OCI-LY7 (cell line): Measurements from ENCODE around the gene C17orf50. TPM values are rescaled to one million over a fixed set of nuclear protein-coding genes. Genes with fewer than 3 reads are reported as not detected.
A peak's percentile ranks its signal among the peaks of the same experiment; 100 is the strongest.

Source experiments
- BruUV-seq: library from RNA; stranded (reverse); fragments of 400-500 nt; replicated peaks from 2 replicates; lab custom pipeline; 2021; lab: Mats Ljungman, UMichigan
- CTCF ChIA-PET: fragments of 300-600 bp; sonication (Branson Sonifier 250); formaldehyde crosslinking; loops from one replicate; lab custom pipeline; 2022; ENCODE audit warnings: antibody characterized with exemption; ENCODE audit not compliant: unreplicated experiment; lab: Charles Lee
- POLR2A ChIA-PET: fragments of 300-600 bp; sonication (Branson Sonifier 250); formaldehyde crosslinking; loops from one replicate; lab custom pipeline; 2022; ENCODE audit warnings: antibody characterized with exemption; lab: Charles Lee
- DNase-seq: peaks from one replicate; pipeline ENCODE4 v3.0.0-alpha.2; 2015; ENCODE audit warnings: low spot score
- H2AFZ ChIP-seq: fragments of 200-600 bp; sonication (generic), shearing (Covaris generic); 2 replicates; pipeline ENCODE4 v1.6.1; 2014; ENCODE audit warnings: mild to moderate bottlenecking, antibody characterized with exemption, low read length, moderate library complexity
- H3K27ac ChIP-seq: fragments of 200-600 bp; sonication (generic); 2 replicates; pipeline ENCODE4 v1.5.1; 2014; ENCODE audit warnings: mixed run types, low read depth, mild to moderate bottlenecking, moderate library complexity, low read length, inconsistent platforms; ENCODE audit not compliant: poor library complexity, severe bottlenecking
- H3K36me3 ChIP-seq: fragments of 200-600 bp; sonication (generic); 2 replicates; pipeline ENCODE4 v1.6.1; 2014; ENCODE audit warnings: mild to moderate bottlenecking, antibody characterized with exemption, low read length, moderate library complexity, mixed read lengths; ENCODE audit not compliant: insufficient read depth
- H3K4me1 ChIP-seq: fragments of 200-600 bp; sonication (generic); 2 replicates; pipeline ENCODE4 v1.5.1; 2014; ENCODE audit warnings: mild to moderate bottlenecking, low read length; ENCODE audit not compliant: insufficient read depth, poor library complexity, severe bottlenecking
- H3K4me2 ChIP-seq: fragments of 200-600 bp; sonication (generic); 2 replicates; pipeline ENCODE4 v1.6.1; 2014; ENCODE audit warnings: mild to moderate bottlenecking, low read length
- H3K4me3 ChIP-seq: fragments of 200-600 bp; sonication (generic); 2 replicates; pipeline ENCODE4 v1.5.1; 2014; ENCODE audit warnings: mild to moderate bottlenecking, low read depth, low read length; ENCODE audit not compliant: poor library complexity, severe bottlenecking
- H3K79me2 ChIP-seq: fragments of 200-600 bp; sonication (generic); 2 replicates; pipeline ENCODE4 v1.6.1; 2016; ENCODE audit warnings: low read depth, mild to moderate bottlenecking, low read length, moderate library complexity, mixed read lengths; ENCODE audit not compliant: insufficient read depth
- H3K9me2 ChIP-seq: fragments of 200-600 bp; sonication (generic); 2 replicates; pipeline ENCODE4 v1.6.1; 2016; ENCODE audit warnings: mild to moderate bottlenecking, low read length, mixed read lengths; ENCODE audit not compliant: insufficient read depth
- H3K9me3 ChIP-seq: fragments of 200-600 bp; sonication (generic); 2 replicates; pipeline ENCODE4 v1.6.1; 2014; ENCODE audit warnings: mild to moderate bottlenecking, mixed run types, low read length, mixed read lengths
- H4K20me1 ChIP-seq: fragments of 200-600 bp; sonication (generic); 2 replicates; pipeline ENCODE4 v1.6.1; 2014; ENCODE audit warnings: mild to moderate bottlenecking, antibody characterized with exemption, low read length, moderate library complexity, mixed read lengths; ENCODE audit not compliant: insufficient read depth
- EZH2phosphoT487 ChIP-seq: fragments of 200-600 bp; sonication (generic); IDR thresholded peaks from 2 replicates; pipeline ENCODE4 v1.6.1; 2018; ENCODE audit warnings: low read depth, borderline replicate concordance, mild to moderate bottlenecking, mixed run types, antibody characterized with exemption, low read length, moderate library complexity, mixed read lengths
- intact Hi-C: fragments of 100-400 bp; cut with micrococcal nuclease; formaldehyde crosslinking; loops from one replicate; pipeline ENCODE4 v1.10.0; 2022; ENCODE audit not compliant: unreplicated experiment
- total RNA-seq, 2 experiments: library from RNA; depleted of rRNA in 1 of 2; stranded (reverse); fragments of >200 nt in 1 of 2; shearing (Covaris generic) in 1 of 2; gene quantifications; 2 replicates each; pipeline ENCODE4 v1.2.3, GENCODE V29; 2014 to 2022
- TF ChIP-seq, protein P1 (sequence below): fragments of 200-600 bp; sonication (generic); conservative IDR thresholded peaks from 2 replicates; pipeline ENCODE4 v1.5.1; 2014; ENCODE audit warnings: mild to moderate bottlenecking, antibody characterized with exemption, low read length, moderate library complexity, mixed read lengths

C17orf50 gene
- total RNA-seq, 2 experiments from 2014 or later: not detected

DNA sequence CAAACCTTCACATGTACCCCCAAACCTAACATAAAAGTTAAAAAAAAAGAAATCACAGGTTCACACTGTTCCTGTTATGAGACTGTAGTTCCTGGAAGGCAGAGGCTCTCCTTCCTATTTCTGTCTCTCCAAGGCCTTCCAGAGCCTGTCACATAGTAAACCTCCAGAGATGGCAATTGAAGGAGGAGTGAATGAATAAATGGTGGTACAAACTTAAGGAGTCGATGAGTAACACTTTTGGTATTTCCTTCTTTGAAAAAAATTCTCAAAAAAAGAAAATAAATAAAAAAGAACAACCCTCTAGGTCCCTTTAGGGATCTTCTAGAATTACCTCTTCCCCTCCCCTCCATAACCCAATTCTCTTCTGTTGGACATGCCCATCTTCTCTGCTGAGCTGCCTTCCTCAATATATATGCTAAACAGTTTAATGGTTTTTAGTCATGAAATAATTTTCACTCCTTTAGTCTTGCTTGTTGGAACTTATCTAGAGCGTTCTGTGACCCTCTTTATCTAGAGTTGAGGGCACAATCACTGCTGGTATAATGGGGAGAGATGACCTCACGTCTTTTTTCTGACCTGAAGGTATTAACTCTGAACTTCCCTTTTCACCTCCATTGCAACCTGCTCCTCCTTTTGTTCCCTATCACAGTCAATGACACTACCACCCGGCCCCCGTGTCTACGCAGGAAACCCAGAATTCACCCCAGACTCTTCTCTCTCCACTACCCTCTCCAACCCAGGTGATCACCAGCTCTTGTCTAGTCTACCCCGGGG lies 46.9 kb downstream of the C17orf50 start:
- no peaks in the 10 kb centered on the region for H3K9me3 ChIP-seq
- peak overlapping the region; percentile 78 for H3K27ac ChIP-seq
- DNase-seq: no peak
- POLR2A ChIA-PET: interaction anchor here (0.6 to 1.9 kb wide), 4 partner anchors 10 to 229 kb away, joined by 3 to 5 read pairs (median 4); partner anchors contain the start of gene PEX12
- CTCF ChIA-PET: interaction anchor here (1.4 to 1.9 kb wide), 2 partner anchors 43 to 48 kb away, joined by 3 to 13 read pairs; no protein-coding TSS in a partner anchor
- no peak for TF ChIP-seq EZH2phosphoT487
- TF ChIP-seq, protein P1, sequence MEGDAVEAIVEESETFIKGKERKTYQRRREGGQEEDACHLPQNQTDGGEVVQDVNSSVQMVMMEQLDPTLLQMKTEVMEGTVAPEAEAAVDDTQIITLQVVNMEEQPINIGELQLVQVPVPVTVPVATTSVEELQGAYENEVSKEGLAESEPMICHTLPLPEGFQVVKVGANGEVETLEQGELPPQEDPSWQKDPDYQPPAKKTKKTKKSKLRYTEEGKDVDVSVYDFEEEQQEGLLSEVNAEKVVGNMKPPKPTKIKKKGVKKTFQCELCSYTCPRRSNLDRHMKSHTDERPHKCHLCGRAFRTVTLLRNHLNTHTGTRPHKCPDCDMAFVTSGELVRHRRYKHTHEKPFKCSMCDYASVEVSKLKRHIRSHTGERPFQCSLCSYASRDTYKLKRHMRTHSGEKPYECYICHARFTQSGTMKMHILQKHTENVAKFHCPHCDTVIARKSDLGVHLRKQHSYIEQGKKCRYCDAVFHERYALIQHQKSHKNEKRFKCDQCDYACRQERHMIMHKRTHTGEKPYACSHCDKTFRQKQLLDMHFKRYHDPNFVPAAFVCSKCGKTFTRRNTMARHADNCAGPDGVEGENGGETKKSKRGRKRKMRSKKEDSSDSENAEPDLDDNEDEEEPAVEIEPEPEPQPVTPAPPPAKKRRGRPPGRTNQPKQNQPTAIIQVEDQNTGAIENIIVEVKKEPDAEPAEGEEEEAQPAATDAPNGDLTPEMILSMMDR: no peak
- intact Hi-C loops: loop anchor here (5.0 kb wide), 1 partner anchor 220 kb away; the partner anchor contains the start of gene AP2B1
- peak overlapping the region; percentile 91 for H3K4me3 ChIP-seq
- peaks cover 28% of the 10 kb centered on the region; the same call in 1 of the 2 replicates for H3K36me3 ChIP-seq
- H3K4me1 ChIP-seq: peaks cover 28% of the 10 kb centered on the region
- H2AFZ ChIP-seq: peak overlapping the region; percentile 96; the same call in 1 of the 2 replicates
- peak overlapping the region; percentile 98 for H3K4me2 ChIP-seq
- BruUV-seq: no TSS peak
- H3K79me2 ChIP-seq: peaks cover 32% of the 10 kb centered on the region
- no peaks in the 10 kb centered on the region for H3K9me2 ChIP-seq
- H4K20me1 ChIP-seq: peaks cover 23% of the 10 kb centered on the region

DNA sequence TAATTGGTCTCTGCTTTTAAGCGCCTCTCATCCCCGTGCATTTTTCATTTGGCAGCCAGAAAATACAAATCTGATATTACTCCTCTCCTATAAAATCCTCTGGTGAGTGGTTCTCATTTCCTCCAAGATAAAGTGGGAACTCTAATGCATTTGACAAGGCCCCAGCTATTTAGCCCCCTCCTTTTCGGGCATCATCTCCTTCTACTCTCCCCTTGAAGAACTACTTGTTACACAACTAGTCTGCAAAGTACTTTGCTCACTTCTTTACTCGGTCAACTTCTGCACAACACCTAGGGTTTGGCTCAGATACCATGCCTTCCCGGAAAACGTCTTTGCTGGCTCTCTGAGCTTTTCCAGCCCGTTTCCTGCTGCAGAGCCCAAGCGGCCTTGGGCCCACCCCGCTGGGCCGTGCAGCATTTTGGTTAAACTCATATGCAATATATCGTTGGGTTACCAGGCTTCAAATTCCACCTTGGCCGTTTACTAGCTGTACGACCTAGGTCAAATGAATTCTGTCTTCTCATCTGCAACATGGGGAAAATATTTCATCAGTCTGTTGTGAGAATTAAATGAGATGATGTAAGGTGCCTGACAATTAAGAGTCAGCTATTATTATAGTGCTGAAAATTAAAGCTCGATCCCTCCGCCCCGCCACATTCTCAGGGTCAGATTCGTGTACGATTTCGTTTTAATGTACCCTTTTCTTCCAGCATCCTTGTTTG lies 47.7 kb downstream of the C17orf50 start:
- peak overlapping the region; percentile 98 for H3K4me2 ChIP-seq
- peaks cover 36% of the 10 kb centered on the region; the same call in 1 of the 2 replicates for H3K36me3 ChIP-seq
- H3K4me3 ChIP-seq: peak overlapping the region; percentile 91
- BruUV-seq: TSS peak; percentile 99
- peaks cover 41% of the 10 kb centered on the region for H3K79me2 ChIP-seq
- peaks cover 31% of the 10 kb centered on the region for H4K20me1 ChIP-seq
- intact Hi-C loops: loop anchor here (5.0 kb wide), 1 partner anchor 221 kb away; the partner anchor contains the start of gene AP2B1
- H3K4me1 ChIP-seq: peaks cover 34% of the 10 kb centered on the region
- H3K9me2 ChIP-seq: no peaks in the 10 kb centered on the region
- DNase-seq: no peak
- peak overlapping the region; percentile 78 for H3K27ac ChIP-seq
- ChIA-PET POLR2A (interaction anchor here (0.6 to 1.9 kb wide), 11 partner anchors 9 to 232 kb away, joined by 3 to 8 read pairs (median 3); partner anchors contain the start of genes AP2B1 and PEX12), CTCF (interaction anchor here (0.8 to 1.9 kb wide), 4 partner anchors 29 to 48 kb away, joined by 3 to 13 read pairs (median 4); no protein-coding TSS in a partner anchor)
- no peaks in the 10 kb centered on the region for H3K9me3 ChIP-seq
- TF ChIP-seq, protein P1: no peak
- TF ChIP-seq EZH2phosphoT487: no peak
- peak overlapping the region; percentile 96 for H2AFZ ChIP-seq
